HUES48 (cell line): ENCODE results near the gene PLAGL1.
"Not testable (repeated sequence)": the region's sequence is repeated elsewhere in the genome, so short reads cannot be mapped to it uniquely, and the experiment has no call there.

Experiments used
- H3K27ac ChIP-seq: one replicate; pipeline ENCODE4 v1.7.0; 2013; ENCODE audit warnings: low read depth, low read length, inconsistent platforms
- H3K27me3 ChIP-seq: 2 replicates; pipeline ENCODE4 v1.6.1; 2013; ENCODE audit warnings: mild to moderate bottlenecking, low read length; ENCODE audit not compliant: control insufficient read depth, insufficient read depth
- H3K36me3 ChIP-seq: 2 replicates; pipeline ENCODE4 v1.6.1; 2013; ENCODE audit warnings: low read length; ENCODE audit not compliant: control insufficient read depth, insufficient read depth
- H3K4me1 ChIP-seq: 2 replicates; pipeline ENCODE4 v1.6.1; 2013; ENCODE audit warnings: mild to moderate bottlenecking, low read length; ENCODE audit not compliant: control insufficient read depth, insufficient read depth
- H3K4me3 ChIP-seq: 2 replicates; pipeline ENCODE4 v1.5.1; 2013; ENCODE audit warnings: mild to moderate bottlenecking, low read depth, low read length
- H3K9ac ChIP-seq: 2 replicates; pipeline ENCODE4 v1.6.1; 2013; ENCODE audit warnings: mild to moderate bottlenecking, low read depth, low read length, moderate library complexity
- H3K9me3 ChIP-seq: 2 replicates; pipeline ENCODE4 v1.6.1; 2013; ENCODE audit warnings: low read length; ENCODE audit not compliant: control insufficient read depth, insufficient read depth

PLAGL1 gene

GRCh38 chr6:144008120-144008811 lies at the start of gene PLAGL1:
PLAGL1 (minus strand) TSS chr6:144008259; CDS start chr6:143948136, 60,123 bp downstream.
- no peaks in the 10 kb centered on the region for H3K36me3 ChIP-seq
- H3K9ac ChIP-seq = no peak within 1 kb of the TSS
- H3K27ac ChIP-seq = no peak within 1 kb of the TSS
- no peaks in the 10 kb centered on the region for H3K4me1 ChIP-seq
- H3K4me3 ChIP-seq = peak within 1 kb of the TSS; percentile 55
- peaks cover 74% of the 10 kb centered on the region for H3K27me3 ChIP-seq
- H3K9me3 ChIP-seq = no peaks in the 10 kb centered on the region

DNA sequence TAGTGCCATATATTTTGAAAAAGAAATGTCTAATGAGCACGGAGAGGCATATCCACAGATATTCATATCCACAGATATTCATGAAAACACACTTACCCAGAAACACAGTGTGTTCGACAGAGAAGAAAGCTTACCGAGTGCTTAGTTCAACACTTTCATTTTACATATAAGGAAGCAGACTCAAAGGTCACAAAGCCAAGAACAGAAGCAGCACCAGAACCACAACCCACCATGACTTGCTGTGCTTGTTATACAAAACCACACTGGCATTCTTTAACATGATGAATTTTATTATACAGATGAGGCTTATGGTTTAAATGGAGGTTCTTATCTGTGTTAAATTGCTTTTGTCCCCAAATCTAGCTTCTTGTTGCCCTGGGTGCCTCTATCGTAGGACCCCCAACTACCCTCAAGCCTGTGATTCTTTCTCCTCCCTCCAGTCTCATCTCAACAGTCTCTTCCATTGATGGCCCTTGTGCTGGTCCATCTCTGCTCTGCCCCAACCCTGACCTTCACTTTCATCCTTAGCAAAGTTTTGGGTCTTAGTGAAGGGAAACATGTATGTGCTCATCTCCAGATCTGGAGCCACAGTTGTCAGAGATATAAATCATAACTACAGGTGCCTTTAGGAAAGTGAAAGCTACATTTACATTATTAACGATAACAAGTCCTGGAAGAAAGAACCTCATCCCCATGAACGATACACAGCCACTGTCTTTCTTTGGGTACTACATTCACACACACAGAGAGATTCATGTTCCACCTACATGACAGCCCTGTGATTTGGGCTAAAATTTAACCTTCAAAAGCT lies 47.3 kb upstream of the PLAGL1 start:
- no peak overlapping the region for H3K4me3 ChIP-seq
- no peak overlapping the region for H3K27ac ChIP-seq
- no peaks in the 10 kb centered on the region for H3K9me3 ChIP-seq
- no peaks in the 10 kb centered on the region for H3K4me1 ChIP-seq
- H3K9ac ChIP-seq = no peak overlapping the region
- 0 out of 2 replicates have a peak, but pooled peaks cover 7% of the 10 kb centered on the region for H3K27me3 ChIP-seq
- no peaks in the 10 kb centered on the region for H3K36me3 ChIP-seq

DNA sequence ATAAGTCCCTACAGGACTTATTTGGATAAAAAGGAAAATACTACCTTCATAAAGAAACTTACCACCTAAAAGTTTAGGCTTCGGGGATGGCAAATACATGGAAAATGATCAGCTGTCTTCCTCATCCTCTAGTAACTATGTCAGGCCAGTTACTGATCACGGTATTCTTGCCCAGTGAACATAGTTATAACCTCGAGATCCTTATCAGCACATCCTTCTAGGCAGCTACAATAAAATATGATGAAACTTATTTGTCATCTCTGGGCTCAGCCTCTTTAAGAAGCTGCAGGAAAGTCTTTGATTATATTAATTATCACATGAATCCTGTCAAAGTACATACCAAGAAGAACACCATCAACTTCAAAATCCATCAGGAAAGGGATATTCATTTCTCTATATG lies 45.5 kb upstream of the PLAGL1 start:
- H3K9me3 ChIP-seq = no peaks in the 10 kb centered on the region
- no peak overlapping the region for H3K9ac ChIP-seq
- no peaks in the 10 kb centered on the region for H3K4me1 ChIP-seq
- no peak overlapping the region for H3K27ac ChIP-seq
- H3K36me3 ChIP-seq = no peaks in the 10 kb centered on the region
- H3K4me3 ChIP-seq = no peak overlapping the region
- no peaks in the 10 kb centered on the region for H3K27me3 ChIP-seq

GRCh38 chr6:144052488-144052887 lies 44.4 kb upstream of the PLAGL1 start:
- H3K36me3 ChIP-seq = no peaks in the 10 kb centered on the region
- H3K4me1 ChIP-seq = no peaks in the 10 kb centered on the region
- no peak overlapping the region for H3K9ac ChIP-seq
- no peak overlapping the region for H3K27ac ChIP-seq
- no peaks in the 10 kb centered on the region for H3K9me3 ChIP-seq
- no peaks in the 10 kb centered on the region for H3K27me3 ChIP-seq
- H3K4me3 ChIP-seq = no peak overlapping the region

DNA sequence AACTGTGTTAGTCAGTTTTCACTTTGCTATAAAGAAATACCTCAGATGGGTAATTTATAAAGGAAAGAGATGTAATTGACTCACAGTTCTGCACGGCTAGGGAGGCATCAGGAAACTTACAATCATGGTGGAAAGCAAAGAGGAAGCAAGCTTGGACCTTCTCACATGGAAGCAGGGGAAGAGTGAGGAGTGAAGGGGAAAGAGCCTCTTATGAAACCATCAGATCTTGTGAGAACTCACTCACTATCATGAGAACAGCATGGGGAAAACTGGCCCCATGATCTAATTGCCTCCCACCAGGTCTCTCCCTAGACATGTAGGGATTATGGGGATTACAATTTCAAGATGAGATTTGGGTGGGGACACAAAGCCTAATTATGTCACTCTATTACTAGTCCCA lies 41.3 kb upstream of the PLAGL1 start:
- no peak overlapping the region for H3K4me3 ChIP-seq
- no peaks in the 10 kb centered on the region for H3K27me3 ChIP-seq
- H3K4me1 ChIP-seq = no peaks in the 10 kb centered on the region
- H3K9me3 ChIP-seq = no peaks in the 10 kb centered on the region
- no peak overlapping the region for H3K9ac ChIP-seq
- no peak overlapping the region for H3K27ac ChIP-seq
- H3K36me3 ChIP-seq = no peaks in the 10 kb centered on the region

GRCh38 chr6:144047688-144048087 lies 39.6 kb upstream of the PLAGL1 start:
- Histone ChIP-seq H3K4me1 (no peaks in the 10 kb centered on the region), H3K4me3 (no peak overlapping the region)

GRCh38 chr6:144046672-144047071 lies 38.6 kb upstream of the PLAGL1 start:
- not testable (repeated sequence) for H3K9me3 ChIP-seq, H3K27me3 ChIP-seq, H3K4me3 ChIP-seq, H3K4me1 ChIP-seq, H3K27ac ChIP-seq, H3K36me3 ChIP-seq, H3K9ac ChIP-seq

More at GRCh38 chr6:144047688-144048087, 39.6 kb upstream of the PLAGL1 start:
- Histone ChIP-seq H3K36me3 (no peaks in the 10 kb centered on the region), H3K27ac (no peak overlapping the region), H3K27me3 (no peaks in the 10 kb centered on the region), H3K9ac (no peak overlapping the region), H3K9me3 (no peaks in the 10 kb centered on the region)

DNA sequence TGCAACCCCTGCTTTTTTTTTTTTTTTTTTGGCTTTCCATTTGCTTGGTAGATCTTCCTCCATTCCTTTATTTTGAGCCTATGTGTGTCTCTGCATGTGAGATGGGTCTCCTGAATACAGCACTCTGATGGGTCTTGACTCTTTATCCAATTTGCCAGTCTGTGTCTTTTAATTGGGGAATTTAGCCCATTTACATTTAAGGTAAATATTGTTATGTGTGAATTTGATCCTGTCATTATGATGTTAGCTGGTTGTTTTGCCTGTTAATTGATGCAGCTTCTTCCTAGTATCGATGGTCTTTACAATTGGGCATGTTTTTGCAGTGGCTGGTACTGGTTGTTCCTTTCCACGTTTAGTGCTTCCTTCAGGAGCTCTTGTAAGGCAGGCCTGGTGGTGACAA lies 36.9 kb upstream of the PLAGL1 start:
- H3K9ac ChIP-seq = not testable (repeated sequence)

DNA sequence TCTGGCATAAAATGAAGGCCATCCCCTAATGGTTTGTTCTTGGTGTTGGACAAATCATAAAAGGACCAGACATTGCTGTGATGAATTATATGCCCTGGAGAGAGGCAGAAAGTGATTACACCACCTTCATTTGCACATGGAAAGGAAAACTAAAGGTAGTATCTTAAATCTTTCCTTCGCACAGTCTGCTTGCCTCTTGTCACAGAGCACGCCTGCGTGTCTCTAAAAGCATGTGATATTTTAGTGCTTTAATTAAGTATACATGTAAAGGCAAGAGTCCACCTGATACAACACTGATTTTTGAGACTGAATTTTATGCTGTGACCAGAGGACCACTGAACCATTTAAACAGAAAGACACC lies 28.8 kb upstream of the PLAGL1 start:
- H3K9me3 ChIP-seq = no peaks in the 10 kb centered on the region
- no peak overlapping the region for H3K27ac ChIP-seq
- no peaks in the 10 kb centered on the region; the same call in 1 of the 2 replicates for H3K27me3 ChIP-seq
- no peaks in the 10 kb centered on the region for H3K4me1 ChIP-seq
- no peak overlapping the region for H3K4me3 ChIP-seq
- H3K9ac ChIP-seq = no peak overlapping the region
- H3K36me3 ChIP-seq = no peaks in the 10 kb centered on the region

More for the DNA sequence above, 36.9 kb upstream of the PLAGL1 start:
- H3K27me3 ChIP-seq, H3K27ac ChIP-seq, H3K4me3 ChIP-seq, H3K4me1 ChIP-seq, H3K36me3 ChIP-seq, H3K9me3 ChIP-seq: not testable (repeated sequence)

DNA sequence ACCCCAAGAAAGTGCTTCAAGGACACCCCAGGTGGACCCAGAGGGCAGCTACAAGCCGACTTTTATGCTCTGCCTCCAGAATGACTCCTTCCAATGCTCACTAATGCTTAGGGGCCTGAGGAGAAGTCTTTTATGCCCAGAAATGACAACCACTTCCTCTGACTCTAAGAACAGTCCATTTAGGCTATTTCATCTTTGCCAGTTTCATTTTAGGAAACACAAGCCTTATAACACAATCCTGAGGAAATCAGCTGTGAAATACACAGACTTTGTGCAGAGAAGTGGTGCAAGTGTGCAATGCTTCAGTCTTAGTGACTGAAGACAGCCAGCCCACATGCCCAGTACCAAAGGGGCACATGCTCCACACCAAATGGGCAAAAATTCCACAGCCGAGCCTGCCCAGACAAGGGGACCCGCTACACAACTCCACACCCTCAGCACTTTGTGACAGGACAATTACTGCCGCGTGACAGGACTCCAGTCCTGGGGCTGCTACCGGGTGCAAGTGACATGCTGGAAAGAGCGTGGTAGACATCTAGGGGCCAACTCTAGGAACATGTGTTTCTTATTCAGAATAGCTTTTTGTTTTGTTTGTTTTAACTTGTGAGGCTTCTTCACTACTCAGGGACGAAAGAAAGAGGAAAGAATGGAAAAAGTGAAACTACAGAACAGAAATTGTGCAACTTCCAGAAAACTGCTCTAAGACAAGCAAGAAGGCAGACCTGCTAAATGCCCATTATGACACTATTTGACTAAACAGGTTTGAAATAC lies 28.2 kb upstream of the PLAGL1 start:
- no peak overlapping the region for H3K27ac ChIP-seq
- no peaks in the 10 kb centered on the region; the same call in 1 of the 2 replicates for H3K27me3 ChIP-seq
- no peak overlapping the region for H3K9ac ChIP-seq
- no peak overlapping the region for H3K4me3 ChIP-seq
- H3K36me3 ChIP-seq = no peaks in the 10 kb centered on the region
- no peaks in the 10 kb centered on the region for H3K4me1 ChIP-seq
- no peaks in the 10 kb centered on the region for H3K9me3 ChIP-seq

- Histone ChIP-seq H3K27ac (no peak overlapping the region), H3K4me3 (no peak overlapping the region), H3K36me3 (no peaks in the 10 kb centered on the region), H3K9me3 (no peaks in the 10 kb centered on the region), H3K4me1 (no peaks in the 10 kb centered on the region), H3K9ac (no peak overlapping the region), H3K27me3 (no peaks in the 10 kb centered on the region; the same call in 1 of the 2 replicates)
Measured at GRCh38 chr6:144035416-144035815, 27.4 kb upstream of the PLAGL1 start.
